UCSD-AML1 (cell line): ENCODE measurements around the gene ELP4.
"Not testable (repeated sequence)": the region's sequence is repeated elsewhere in the genome, so short reads cannot be mapped to it uniquely, and the experiment has no call there.

Experiments
- DNase-seq: peaks from one replicate; lab custom pipeline; 2025; ENCODE audit not compliant: unreplicated experiment; lab: John Stamatoyannopoulos, UW

ELP4 gene

DNA sequence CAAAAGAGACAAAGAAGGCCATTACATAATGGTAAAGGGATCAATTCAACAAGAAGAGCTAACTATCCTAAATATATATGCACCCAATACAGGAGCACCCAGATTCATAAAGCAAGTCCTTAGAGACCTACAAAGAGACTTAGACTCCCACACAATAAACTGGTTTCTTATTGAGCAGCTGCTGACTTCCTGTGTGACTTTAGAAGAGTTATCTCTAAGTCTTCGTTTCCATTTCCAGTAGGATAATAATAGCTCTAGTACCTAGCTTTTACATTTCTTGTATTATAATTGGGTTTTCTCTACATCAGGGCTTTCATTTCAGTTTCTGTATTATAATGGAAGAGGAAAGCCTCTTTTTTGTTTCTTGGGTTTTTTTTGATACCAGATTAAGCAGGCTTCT lies 187.5 kb downstream of the ELP4 start:
- DNase-seq = not testable (repeated sequence)

DNA sequence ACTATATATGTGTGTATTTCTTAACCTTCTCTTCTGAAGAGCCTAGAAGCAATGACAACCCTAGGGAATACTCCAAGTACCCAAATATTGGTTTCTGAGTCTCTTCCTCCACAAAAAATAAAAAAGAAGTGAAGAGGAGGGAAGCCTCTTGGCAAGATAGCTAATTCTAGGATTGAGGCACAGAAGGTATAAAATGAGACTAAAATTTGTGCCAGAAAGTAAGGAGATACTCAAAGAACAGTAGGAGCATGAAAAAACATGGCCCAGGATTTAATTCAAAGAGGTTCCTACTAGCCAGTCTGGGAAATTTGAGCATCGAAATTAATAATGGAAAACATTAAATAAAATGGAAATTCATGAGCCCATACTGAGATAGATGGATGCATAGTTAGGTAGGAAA lies 189.5 kb downstream of the ELP4 start:
- DNase-seq = no peak

DNA sequence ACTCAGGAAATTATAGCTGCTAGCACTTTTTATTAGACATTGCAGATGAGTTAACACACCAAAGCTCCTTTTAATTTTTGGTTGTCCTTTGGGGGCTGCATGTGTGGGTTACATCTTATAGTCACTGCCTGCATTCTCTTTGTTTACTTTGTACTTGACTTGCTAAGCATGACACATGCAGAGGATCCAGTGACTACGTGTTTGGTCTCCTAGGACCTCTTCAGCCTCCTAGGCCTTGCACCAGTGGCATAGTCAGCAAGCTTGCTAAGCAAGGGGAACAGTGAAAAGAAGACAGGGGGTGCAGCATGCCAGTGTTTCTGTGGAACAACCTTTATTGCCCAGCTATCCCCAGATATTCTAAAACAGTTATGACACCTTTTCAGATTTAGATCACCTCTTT lies 193.4 kb downstream of the ELP4 start:
- DNase-seq = no peak

DNA sequence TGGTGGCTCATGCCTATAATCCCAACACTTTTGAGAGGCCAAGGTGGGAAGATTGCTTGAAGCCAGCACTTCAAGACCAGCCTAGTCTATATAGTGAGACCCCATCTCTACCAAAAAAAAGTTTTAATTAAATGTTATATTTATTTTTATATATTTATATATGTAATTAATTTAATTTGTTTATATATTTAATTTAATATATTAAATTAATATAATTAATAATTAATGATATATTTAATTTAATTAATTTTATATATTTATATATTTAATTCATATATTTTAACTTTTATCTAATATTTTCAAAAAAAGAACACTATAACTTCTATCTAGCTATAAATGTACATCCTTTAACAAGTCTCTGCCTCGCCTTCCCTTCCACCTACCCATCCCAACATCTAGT lies 196.8 kb downstream of the ELP4 start:
- DNase-seq = no peak

DNA sequence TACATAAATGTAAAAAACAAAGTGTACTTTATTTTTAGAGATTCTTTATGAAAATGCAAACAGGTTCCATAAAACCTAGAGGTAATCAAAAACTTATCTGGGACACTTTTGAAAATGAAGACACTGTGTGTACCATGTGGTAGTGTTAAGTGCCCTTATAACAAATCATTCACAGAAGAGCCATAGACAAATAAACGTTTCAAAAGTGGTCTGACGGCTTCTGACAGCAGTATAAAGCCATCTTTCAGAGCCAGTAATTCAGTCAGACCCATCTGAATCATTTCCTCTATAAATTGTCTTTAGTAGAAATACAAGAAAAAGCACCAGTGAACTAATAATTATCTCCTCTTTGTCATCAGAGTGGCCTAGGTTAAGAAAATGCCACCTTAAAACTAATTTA lies 201.6 kb downstream of the ELP4 start:
- DNase-seq = no peak

DNA sequence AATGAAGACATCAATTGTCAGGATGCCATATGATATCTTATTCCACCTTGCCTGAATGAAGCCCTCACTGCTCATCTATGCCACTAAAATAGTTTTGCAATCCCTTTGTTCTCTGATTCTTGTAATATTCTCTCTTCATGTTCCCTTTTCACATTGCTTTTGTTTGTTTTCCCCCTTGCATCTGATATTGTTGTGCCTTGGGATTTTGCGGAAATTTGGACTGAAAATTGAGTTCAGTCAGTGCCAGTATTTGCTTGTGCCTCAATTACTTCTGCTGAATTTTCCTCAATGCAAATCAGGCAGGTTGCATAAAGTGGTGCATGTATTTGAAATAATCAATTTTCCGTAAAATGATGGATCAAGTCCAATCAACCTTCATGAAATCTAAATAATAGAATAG lies 203.3 kb downstream of the ELP4 start:
- no peak for DNase-seq

DNA sequence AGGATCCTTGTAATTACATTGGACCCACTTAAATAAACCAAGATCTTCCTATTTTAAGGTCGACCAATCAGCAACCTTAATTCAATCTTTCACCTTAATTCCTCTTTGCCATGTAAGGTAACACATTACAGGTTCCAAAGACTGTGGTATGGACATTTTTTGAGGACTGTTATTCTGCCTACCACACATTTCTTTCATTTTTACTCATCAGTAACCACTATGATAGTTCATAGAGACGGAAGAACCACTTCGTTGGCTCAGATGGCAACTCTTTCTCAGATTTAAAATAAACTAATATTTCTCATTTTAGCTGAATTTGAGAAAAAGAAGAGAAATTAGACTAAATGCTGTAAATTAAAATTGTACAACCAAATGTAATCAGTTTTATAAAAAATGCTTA lies 205.3 kb downstream of the ELP4 start:
- DNase-seq = no peak

DNA sequence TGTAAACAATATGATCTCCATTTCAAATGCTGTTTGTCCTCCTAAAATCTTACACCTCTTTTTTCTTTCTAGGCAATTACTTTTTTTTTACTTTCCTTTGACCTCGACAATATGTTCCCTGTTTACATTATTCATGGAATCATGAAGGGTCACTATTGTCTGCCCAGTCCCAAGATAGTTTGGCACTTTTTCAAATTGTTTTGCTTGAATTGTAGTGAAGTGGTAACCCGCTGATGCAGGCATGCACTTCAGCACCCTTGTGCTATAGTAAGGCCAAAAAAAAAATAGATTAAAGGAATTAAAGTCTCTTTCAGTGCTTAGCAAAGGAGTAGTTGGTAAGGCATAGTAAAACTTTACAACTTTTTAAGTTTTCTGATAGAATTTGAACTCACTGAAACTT lies 210.7 kb downstream of the ELP4 start:
- no peak for DNase-seq

DNA sequence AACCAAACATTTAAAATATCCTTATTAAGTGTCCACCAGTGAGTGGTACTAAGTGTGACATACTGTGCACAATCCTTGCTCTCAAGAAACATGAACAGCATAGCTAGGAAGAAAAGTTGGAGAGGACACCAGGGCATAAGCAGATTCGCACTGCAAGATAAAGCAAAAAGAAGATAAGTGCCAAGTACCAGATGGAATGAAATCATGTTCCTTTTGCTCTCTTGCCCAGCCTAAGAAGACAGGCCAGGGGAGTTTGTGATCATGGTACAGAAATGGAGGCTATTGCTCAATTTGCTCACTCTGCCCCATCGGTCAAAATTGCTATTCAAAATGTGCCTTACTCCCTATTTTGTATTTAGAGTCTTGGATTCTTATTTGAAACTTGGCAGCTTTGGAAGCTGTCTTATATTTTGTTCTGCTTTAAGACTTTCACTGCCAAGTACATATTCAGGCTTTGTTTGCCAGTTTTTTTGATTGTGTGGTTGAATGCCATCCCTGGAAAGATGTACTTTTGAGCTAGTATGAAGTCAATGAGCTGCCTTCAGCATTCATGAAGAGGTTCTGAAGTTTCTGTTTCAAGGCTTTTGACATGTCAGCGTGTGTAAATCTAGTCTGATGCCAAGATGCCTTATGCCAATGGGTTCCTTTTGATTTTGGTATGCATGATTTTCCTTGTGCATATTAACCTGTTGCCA lies 211.3 kb downstream of the ELP4 start:
- no peak for DNase-seq

DNA sequence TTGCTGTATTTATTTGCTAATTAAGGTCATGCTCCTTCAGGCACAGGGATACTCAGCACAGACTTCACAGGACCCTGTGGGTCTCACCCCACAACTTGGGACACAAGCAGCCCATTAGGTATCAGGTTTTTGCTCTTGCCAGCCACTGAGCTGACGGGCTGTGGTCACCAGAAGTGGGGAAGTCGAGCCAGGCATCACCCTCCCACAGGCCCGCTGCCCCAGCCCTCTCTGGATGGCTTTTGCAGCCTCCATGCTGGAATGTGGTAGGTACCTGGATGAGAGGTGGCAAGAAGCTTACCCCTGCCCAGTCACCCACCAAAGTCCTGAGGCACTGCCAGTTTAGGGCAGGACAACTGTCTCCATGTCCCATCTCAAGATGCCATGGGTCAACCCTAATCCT lies 213.2 kb downstream of the ELP4 start:
- DNase-seq = no peak

DNA sequence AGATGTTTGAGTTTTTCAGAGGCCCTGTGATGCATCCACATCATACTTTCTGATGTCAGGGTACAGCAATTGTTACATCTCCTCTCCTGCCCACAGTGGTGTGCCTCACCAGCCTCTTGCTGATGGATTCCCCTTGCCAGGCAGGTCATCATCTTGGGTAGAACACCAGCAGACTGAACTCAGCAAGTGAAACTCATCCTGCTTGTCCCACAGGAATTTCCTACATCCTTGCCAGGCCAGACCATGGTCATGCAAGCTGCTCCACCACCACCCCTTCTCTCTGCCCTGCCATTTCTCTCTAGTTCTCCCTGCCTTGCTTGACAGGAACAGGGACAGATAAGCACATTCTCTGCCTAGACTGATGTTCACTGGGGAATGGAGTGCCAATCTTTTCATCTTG lies 215.6 kb downstream of the ELP4 start:
- DNase-seq = no peak

DNA sequence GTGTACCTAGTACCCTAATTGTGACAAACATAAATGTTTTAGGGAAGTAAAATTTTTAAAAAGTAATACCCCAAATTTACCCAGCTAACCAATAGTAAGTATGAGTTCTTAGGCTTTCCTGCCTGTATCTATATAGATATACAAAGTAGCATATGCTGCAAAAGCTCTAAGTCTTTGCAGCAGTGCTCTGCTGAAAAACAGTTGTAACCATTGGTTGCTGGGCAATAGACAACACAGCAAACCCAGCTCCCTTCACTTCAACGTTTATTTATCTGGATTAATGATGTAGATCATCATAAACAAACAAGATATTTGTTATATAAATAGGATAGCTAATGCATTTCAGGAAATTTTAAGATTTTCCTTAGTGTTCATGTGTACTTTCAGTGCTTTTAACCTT lies 218.9 kb downstream of the ELP4 start:
- DNase-seq = no peak

DNA sequence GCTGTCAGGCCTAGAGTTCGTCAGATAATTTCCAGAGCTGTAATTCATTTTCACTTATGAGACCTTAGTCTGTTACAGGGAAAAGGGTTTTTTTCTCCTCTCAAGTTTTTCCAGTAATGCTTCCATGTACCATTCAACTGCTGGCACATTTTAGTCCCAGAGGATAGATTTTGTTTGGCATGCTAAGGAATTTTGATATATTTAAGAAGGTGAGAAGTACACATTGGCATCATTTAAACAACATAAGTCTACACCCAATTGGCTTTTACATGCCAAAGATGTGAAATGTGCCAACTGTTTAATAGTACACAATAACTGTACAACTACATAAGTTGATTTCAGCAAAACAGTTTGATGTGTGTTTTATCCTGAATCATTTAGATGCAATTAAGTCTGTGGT lies 230.6 kb downstream of the ELP4 start:
- DNase-seq = no peak

DNA sequence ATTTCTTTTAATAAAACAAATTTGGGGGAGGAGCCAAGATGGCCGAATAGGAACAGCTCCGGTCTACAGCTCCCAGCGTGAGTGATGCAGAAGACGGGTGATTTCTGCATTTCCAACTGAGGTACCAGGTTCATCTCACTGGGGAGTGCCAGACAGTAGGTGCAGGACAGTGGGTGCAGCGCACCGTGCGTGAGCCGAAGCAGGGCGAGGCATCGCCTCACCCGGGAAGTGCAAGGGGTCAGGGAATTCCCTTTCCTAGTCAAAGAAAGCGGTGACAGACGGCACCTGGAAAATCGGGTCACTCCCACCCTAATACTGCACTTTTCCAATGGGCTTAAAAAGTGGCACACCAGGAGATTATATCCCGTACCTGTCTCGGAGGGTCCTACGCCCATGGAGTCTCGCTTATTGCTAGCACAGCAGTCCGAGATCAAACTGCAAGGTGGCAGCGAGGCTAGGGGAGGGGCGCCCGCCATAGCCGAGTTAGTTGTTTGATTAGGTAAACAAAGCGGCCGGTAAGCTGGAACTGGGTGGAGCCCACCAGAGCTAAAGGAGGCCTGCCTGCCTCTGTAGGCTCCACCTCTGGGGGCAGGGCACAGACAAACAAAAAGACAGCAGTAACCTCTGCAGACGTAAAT lies 231.3 kb downstream of the ELP4 start:
- not testable (repeated sequence) for DNase-seq

DNA sequence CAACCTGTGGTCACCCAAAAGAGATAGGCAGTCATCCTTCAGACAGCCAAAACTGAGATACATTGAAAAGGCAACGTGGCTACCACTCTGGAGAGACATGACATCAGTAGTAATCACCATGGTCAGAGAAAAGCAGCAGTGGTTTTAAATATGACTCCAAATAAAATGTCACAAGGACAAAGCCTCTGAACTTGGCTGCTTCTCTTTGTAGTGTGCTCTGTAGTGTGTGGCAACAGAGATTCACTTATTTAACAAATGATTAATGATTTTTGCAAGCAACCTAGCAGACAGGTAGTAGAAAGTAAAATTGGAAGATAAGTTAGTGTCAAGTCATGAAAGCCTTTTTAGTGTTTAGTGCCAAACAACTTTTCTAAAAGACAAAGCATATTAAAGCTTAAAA lies 238.0 kb downstream of the ELP4 start:
- no peak for DNase-seq

DNA sequence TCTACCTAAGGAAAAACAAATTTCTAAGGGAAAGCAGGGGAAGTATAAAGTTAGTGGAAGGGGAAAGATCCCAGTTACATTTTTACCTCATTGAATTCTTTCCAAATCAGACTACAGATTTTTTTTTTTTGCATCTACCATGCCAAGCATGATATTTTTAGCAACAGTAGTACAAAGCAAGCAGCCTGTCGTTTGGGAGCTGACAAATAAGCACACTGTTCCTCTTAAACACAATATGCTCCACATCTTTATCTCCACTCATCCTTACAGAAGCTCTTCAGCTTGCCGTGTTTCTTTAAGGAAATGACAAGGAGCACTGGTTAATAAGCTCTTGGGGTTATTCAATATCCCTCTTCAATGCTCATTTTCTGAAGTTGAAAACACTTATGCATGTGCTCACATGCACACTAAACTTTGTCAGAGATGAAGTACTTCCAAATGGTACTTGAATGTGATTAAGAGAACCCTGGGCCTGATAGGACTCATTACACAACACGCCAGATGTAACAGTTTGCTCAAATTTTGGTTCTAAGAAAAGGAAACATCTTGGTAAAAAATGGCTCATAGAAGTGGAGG lies 247.8 kb downstream of the ELP4 start:
- no peak for DNase-seq

DNA sequence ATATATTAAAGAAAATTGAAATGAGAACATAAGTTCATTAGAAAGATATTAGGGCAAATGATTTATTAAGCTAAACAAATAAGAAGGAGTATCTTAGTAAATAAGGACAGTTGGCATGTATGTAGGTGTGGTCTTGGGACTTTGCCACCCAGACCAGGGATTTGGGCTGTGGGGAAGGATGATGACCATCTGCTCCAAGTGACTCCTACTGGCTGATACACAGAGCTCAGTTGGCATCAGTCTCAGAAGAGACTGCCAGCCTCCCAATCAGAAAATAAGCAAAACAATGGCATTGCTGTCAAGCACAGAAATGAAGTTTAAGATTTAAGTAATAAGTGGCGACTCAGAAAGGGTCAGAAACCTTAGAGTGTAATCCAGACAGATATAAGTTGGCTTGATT lies 252.1 kb downstream of the ELP4 start:
- DNase-seq = no peak

DNA sequence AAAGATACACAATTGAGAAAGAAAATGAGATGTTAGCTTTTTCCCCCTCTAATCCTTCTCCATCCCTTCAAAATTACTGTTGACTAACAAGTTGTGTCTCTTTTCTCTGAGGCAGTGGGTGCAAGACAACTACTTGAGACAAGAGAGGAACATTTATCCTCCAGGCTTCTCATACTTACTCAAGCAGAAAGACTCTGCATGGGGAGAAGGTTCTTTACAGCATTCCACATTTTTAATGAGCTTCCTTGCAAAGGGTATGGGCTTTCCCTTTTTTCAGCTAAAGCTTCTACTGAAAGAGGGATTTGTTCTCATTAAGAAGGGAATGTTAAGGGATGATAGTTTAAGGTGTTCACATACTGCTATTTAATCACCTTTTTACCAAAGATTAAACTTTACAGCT lies 253.7 kb downstream of the ELP4 start:
- no peak for DNase-seq

DNA sequence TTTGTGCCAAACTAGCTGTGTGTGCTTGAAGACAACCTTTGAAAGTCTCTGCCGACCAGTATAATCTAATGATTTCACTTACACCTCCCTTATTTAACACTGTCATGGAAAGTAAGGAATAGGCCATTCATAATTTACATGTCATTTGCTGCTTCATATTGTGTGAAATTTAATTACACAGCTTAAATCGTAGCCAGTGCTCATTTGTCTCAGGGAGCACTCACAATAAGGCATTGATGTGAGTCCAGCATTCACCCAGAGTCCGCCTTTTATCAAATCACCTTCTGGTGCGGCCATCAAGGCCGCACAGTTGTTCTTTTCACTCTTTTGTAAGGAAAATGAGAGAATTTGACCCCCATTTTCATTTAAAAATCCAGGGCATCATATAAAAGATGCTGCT lies 254.7 kb downstream of the ELP4 start:
- no peak for DNase-seq

DNA sequence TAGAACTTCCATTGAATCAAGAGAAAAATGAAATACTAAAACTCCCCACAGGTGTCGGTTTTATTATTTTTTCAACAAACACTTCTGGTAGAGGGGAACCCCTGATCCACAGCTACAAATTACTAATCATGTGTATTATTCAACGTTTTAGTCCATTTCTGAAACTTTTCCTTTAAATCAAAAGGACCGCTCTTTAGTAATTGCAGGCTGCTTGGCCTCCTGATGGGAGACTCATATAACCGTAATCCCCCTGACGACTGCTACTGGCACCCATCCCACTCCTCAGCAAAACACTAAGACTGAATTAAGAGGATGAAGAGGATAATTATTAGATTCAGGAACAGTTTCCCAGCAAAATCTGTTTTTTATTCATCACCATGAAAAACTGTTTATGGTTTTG lies 255.2 kb downstream of the ELP4 start:
- no peak for DNase-seq

DNA sequence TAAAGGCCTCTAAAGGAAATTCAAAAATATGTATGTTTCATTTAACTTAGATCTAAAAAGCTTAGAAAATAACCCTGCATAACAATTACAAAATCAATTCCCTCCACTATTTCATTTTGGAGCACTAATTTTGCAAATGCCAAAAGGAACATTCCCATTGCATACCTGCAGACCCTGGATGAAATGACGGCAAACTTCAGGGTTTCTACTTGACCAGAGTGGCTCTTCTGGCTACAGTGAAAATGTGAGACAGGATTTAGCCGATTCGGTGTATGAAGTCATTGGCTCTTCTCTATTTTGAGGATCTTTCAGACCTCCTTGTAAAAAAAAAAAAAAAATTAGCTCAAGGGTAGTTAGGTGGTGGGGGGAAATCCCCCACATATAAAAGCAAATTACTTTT lies 257.5 kb downstream of the ELP4 start:
- no peak for DNase-seq

DNA sequence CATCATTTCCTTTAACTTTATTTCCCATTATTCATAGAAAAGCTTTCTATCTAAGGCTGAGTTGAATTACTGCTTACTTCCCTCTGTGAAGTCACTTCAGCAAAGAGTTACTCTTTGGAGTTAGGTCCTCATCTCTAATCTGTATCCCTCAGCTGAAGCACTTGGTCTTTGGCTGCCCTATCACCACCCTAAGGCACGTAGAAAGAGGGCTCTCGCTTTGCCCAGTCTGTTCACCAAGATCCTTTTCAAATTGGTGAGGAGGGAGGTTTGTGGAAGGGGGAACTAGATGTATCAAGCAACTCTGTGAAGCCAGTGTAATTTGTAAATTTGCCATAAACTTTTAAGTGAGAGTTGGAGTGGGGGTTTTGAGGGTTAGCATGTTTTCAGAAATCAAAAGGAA lies 258.1 kb downstream of the ELP4 start:
- DNase-seq = no peak
